ENCODE data around the gene PRKCE. TPM values are rescaled to one million over a fixed set of nuclear protein-coding genes. Genes with fewer than 3 reads are reported as not detected.

The PRKCE gene
- total and polyA plus RNA-seq, 2 donors (not counting 1 experiment from before 2014, with no cell fraction given): 23.6 to 271 TPM

DNA sequence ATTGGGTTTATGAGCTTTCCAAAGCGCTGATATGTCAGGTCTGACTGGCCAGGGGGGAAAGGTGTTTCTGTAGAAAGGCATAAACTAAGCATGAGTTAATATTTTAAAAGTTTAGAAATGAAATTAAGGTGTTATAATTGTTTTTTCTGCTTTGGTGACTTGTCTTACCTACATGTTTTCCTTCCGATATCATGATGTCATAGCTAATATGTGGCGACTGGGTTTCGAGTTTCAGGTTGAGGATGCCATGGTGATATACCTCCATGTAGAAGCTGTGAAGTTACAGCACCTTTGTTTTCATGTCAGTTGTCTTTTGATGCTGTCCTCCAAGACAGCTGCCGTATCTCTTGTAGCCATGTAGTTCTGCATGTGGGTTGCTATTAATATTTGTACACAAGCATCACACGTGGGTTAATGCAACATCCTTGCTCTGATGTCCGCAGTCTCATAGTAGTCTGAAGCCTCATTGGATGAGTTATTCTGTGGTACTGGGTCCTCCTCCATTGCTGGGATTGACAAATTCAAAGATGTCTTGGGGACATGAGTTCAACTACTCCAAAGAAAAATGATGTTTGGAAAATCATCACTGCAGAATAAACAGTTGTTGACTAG lies 230.6 kb downstream of the PRKCE start:
- DNase-seq (no peak), ATAC-seq (ENCODE audit: low read depth) (no peak)
- H2AFZ ChIP-seq (ENCODE audit: insufficient read depth, low read depth, low read length, poor library complexity, severe bottlenecking): no peak overlapping the region
- no peak overlapping the region for H3K4me2 ChIP-seq (replicated peaks; ENCODE audit: low read depth, low read length, poor library complexity, severe bottlenecking)
- peaks cover 45% of the 10 kb centered on the region for H3K4me1 Mint-ChIP-seq
- H3K27me3 Mint-ChIP-seq: no peaks in the 10 kb centered on the region
- H3K9me3 Mint-ChIP-seq (ENCODE audit: insufficient read depth): no peaks in the 10 kb centered on the region
- intact Hi-C loops (cut with micrococcal nuclease): no loop called here
- peaks cover 1 to 19% of the 10 kb centered on the region in 2 experiments for H3K36me3 ChIP-seq (replicated peaks in 1 of 2; ENCODE audit: control extremely low read depth in 1 of 2, control insufficient read depth in 1 of 2, extremely low read depth in 1 of 2, insufficient read depth in 2 of 2, low read length in 1 of 2)
- peaks cover 14% of the 10 kb centered on the region for H4K20me1 ChIP-seq (ENCODE audit: control insufficient read depth, insufficient read depth, low read length, poor library complexity, severe bottlenecking)
- peaks cover 26 to 32% of the 10 kb centered on the region in 2 donors for H3K4me1 ChIP-seq (ENCODE audit: control insufficient read depth in 2 of 2, insufficient read depth in 2 of 2, low read length in 2 of 2)
- 100% methylated on average over 2 of the region's 7 CpGs for WGBS (ENCODE audit: insufficient coverage)
- ChIA-PET POLR2A (no interaction called here), CTCF (interaction anchor here (1.3 kb wide), 1 partner anchor 12 kb away, joined by 3 read pairs; no protein-coding TSS in a partner anchor)
- no peak overlapping the region for H3K4me3 ChIP-seq (ENCODE audit: control extremely low read depth in 1 of 5, extremely low read depth in 1 of 5, insufficient read depth in 1 of 5, low read depth in 2 of 5, low read length in 4 of 5)
- no peak overlapping the region for H3K9ac ChIP-seq (ENCODE audit: low read length)
- no peak overlapping the region for H3K4me3 Mint-ChIP-seq
- H3K27ac ChIP-seq (ENCODE audit: low read length in 2 of 2): no peak overlapping the region
- TF ChIP-seq, protein P1, sequence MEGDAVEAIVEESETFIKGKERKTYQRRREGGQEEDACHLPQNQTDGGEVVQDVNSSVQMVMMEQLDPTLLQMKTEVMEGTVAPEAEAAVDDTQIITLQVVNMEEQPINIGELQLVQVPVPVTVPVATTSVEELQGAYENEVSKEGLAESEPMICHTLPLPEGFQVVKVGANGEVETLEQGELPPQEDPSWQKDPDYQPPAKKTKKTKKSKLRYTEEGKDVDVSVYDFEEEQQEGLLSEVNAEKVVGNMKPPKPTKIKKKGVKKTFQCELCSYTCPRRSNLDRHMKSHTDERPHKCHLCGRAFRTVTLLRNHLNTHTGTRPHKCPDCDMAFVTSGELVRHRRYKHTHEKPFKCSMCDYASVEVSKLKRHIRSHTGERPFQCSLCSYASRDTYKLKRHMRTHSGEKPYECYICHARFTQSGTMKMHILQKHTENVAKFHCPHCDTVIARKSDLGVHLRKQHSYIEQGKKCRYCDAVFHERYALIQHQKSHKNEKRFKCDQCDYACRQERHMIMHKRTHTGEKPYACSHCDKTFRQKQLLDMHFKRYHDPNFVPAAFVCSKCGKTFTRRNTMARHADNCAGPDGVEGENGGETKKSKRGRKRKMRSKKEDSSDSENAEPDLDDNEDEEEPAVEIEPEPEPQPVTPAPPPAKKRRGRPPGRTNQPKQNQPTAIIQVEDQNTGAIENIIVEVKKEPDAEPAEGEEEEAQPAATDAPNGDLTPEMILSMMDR (IDR thresholded peaks at IDR 0.05): no peak
- no peak for TF ChIP-seq EZH2 (IDR thresholded peaks at IDR 0.05; ENCODE audit: borderline replicate concordance, insufficient read depth, low read depth, low read length, poor library complexity, severe bottlenecking)
- no peak overlapping the region for H3K27ac Mint-ChIP-seq
- H3K79me2 ChIP-seq (ENCODE audit: control insufficient read depth, insufficient read depth, low read length): peaks cover 52% of the 10 kb centered on the region
- peaks cover 0 to 4% (median 0%) of the 10 kb centered on the region in 3 donors for H3K9me3 ChIP-seq (ENCODE audit: control extremely low read depth in 1 of 3, control insufficient read depth in 2 of 3, insufficient read depth in 1 of 3, low read length in 2 of 3)
- no peaks in the 10 kb centered on the region for H3K27me3 ChIP-seq (replicated peaks in 1 of 4; ENCODE audit: control extremely low read depth in 1 of 4, control insufficient read depth in 3 of 4, insufficient read depth in 4 of 4, low read length in 3 of 4)
